Retinal pigment epithelial cell (primary cell): ENCODE results near the gene CHCHD6.

Source experiments
- DNase-seq: peaks from one replicate; pipeline ENCODE4 v3.0.0-alpha.2; 2010; ENCODE audit warnings: low read depth
- H3K4me3 ChIP-seq: 2 replicates; pipeline ENCODE4 v1.5.1; 2011; ENCODE audit warnings: mild to moderate bottlenecking, low read length, control low read depth, moderate library complexity
- CTCF ChIP-seq: conservative IDR thresholded peaks from 2 replicates; pipeline ENCODE4 v1.5.1; 2011; ENCODE audit warnings: low read depth, low read length, control low read depth, inconsistent platforms

Gene CHCHD6

DNA sequence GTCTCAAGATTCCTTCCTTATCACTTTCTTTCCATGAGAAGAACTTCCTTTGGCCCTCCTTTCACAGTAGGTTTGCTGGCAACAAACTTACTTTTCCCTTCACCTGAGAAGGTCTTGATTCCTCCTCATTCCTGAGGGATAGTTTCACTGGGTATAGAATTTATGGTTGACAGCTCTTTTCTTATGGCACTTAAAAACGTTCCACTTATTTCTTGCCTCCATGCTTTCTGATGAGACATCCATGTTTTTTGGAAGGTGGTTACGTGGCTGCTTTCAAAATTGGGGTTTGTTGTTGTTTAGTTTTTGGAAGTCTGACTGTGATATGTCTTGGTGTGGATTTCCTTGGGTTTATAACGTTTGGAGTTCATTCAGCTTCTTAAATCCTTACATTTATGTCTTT is 270.7 kb downstream of the CHCHD6 start:
- H3K4me3 ChIP-seq, result no peak overlapping the region
- DNase-seq, result no peak
- no peak for TF ChIP-seq CTCF

DNA sequence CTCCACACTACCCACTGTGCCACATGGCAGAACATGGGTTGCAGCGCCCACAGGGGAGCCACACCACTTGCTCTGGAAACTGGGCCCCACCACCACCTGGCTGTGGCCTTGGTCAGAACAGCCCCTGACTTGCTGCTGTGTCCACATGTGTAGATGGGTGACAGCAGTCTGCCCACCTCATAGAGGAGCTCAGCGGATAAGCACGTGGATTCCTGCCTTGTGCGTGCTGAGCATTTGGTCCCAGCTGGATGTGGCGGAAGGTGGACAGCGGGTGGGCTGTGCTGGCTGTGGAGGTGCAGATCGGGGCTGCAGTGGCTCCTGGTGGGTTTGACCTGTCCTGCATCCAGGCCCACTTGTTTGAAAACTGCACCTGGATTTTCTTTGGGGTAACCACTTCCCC is 272.9 kb downstream of the CHCHD6 start:
- DNase-seq, result no peak
- TF ChIP-seq CTCF, result no peak
- H3K4me3 ChIP-seq, result no peak overlapping the region

DNA sequence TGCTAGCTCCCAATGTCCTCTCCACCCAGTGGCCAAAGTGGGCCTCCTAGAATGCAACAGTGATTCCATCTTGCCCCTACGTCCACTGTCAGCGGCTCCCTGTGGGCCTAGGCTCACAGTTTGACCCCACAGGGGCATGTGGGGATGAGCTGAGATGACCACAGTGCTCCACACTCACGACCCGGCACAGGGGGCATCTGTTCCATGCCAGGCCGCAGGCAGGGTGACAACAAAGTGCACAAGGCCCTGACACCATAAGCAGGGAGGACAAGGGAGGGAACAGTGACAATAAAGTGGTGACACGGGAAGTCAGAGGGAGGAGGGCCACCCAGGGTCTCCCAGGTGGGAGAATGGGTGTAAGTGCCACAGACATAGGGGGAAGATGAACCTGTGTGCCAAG is 273.8 kb downstream of the CHCHD6 start:
- no peak overlapping the region for H3K4me3 ChIP-seq
- no peak for TF ChIP-seq CTCF
- DNase-seq, result no peak

DNA sequence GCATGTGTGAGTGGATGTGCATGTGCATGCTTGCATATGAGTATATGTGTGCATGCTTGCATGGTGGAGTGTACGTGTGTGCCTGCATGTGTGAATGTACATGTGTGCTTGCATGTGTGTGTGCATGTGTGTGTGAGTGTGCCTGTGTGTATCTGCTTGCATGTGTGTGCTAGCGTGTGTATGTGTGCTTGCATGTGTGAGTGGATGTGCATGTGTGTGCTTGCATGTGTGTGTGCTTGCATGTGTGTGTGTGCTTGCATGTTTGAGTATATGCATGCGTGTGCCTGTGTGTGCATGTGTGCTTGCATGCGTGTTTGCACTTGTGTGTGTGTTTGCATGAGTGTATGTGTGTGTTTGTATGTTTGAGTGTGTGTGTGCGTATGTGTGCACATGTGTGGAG is 274.3 kb downstream of the CHCHD6 start:
- no peak for TF ChIP-seq CTCF
- DNase-seq, result no peak

DNA sequence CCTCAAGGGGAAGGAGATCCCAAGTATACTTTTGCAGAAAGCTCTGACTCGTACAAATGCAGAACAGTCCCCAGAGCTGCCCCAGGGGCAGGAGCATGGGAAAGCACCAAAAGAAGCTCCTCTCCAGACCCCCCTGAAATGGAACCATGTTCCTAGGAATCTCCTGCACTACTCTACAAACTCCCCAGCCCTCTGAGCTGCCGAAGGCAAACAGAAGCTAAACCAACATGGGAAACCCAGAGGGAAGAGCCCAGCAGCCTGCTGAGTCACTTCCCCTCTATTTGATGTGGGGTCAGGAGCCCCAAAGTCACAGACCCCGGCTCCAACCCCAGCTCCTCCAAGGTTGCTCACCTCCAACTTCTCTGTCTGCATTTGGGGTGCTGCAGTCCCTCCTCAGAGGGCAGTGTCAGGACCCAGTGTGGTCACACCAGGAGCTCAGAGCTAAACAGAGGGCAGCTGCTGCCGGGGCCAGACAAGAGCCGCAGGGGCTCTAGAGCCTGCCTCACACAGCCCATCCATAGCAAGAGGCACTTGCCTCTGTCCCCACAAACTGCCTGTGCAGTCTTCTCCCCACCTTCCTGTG is 275.1 kb downstream of the CHCHD6 start:
- no peak for TF ChIP-seq CTCF
- no peak overlapping the region for H3K4me3 ChIP-seq
- no peak for DNase-seq

More for the DNA sequence above, 274.3 kb downstream of the CHCHD6 start:
- H3K4me3 ChIP-seq, result no peak overlapping the region

- H3K4me3 ChIP-seq, result no peak overlapping the region
- TF ChIP-seq CTCF, result no peak
- DNase-seq, result no peak
Observed at GRCh38 chr3:126980266-126980811, 276.3 kb downstream of the CHCHD6 start.

- TF ChIP-seq CTCF, result no peak
- DNase-seq, result no peak
- H3K4me3 ChIP-seq, result peak overlapping the region; percentile 33
Observed at GRCh38 chr3:126982126-126982470, 278.1 kb downstream of the CHCHD6 start.
